Measurements from ENCODE around the gene RNF19B.

The RNF19B gene

DNA sequence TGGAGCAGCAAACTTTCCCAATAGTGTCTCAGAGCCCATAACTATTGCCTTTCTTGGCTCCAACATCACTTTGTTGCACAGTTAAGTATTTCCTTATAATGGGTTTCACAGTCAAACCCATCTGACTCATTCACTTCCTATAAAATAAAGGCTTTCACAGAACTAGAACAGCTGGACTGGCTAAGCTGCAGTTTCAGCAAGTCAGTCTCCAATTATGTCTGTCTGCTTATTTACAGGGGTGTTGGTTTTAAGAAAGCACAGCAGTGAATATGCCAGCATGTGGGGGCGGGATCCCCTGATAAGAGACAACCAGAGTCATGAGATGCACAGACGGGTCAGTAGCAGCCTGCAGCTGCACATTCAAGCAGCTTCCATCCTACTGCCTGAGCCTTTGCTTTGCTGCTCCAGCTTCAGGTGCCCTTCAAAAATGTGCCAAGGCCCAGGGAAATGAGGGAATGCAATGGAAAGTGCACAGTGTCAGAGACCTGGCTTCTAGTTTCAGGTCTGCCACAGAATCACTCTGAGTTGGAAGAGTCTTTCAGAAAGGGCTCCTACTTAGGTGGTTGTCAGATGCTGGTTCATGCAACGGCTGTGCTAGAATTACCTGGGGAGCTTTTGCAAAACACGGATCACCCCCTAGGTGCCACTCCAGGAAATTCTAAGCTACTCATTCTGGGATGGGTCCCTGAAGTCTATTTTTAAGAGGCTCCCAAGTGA is 24.8 kb downstream of the RNF19B start:
- no peaks in the 10 kb centered on the region for H3K9me3 Mint-ChIP-seq
- H3K27me3 Mint-ChIP-seq (ENCODE audit: low read depth, poor library complexity) = peaks cover 3% of the 10 kb centered on the region
- peaks cover 65% of the 10 kb centered on the region for H3K36me3 Mint-ChIP-seq (ENCODE audit: low read depth)
- no peak overlapping the region for H3K27ac Mint-ChIP-seq
- no peak overlapping the region for H3K4me3 Mint-ChIP-seq
- no peak for DNase-seq
- no peaks in the 10 kb centered on the region for H3K4me1 Mint-ChIP-seq
- TF ChIP-seq, protein P1, sequence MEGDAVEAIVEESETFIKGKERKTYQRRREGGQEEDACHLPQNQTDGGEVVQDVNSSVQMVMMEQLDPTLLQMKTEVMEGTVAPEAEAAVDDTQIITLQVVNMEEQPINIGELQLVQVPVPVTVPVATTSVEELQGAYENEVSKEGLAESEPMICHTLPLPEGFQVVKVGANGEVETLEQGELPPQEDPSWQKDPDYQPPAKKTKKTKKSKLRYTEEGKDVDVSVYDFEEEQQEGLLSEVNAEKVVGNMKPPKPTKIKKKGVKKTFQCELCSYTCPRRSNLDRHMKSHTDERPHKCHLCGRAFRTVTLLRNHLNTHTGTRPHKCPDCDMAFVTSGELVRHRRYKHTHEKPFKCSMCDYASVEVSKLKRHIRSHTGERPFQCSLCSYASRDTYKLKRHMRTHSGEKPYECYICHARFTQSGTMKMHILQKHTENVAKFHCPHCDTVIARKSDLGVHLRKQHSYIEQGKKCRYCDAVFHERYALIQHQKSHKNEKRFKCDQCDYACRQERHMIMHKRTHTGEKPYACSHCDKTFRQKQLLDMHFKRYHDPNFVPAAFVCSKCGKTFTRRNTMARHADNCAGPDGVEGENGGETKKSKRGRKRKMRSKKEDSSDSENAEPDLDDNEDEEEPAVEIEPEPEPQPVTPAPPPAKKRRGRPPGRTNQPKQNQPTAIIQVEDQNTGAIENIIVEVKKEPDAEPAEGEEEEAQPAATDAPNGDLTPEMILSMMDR (IDR thresholded peaks at IDR 0.05) = no peak

DNA sequence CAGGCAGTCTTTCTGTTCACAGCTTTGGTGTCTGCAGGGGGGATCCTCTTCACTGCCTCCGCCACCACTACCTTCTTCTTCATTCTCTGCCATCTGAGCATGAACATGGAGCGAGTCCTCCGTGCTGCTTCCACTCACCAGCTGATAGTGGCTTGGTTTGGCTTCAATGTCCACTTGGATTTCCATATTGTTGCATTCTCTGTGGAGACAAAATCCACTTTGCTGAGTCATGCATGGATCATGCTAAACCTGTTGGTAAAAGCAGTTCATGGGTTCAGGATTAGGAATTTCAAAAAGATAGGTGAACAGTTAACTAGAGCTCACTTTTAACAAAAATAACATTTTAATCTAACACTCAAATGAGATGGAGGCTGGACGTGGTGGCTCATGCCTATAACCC is 27.5 kb downstream of the RNF19B start:
- H3K27ac Mint-ChIP-seq = no peak overlapping the region
- TF ChIP-seq, protein P1 (IDR thresholded peaks at IDR 0.05) = no peak
- no peak for DNase-seq
- H3K4me1 Mint-ChIP-seq = peaks cover 6% of the 10 kb centered on the region
- peaks cover 42% of the 10 kb centered on the region for H3K36me3 Mint-ChIP-seq (ENCODE audit: low read depth)
- no peaks in the 10 kb centered on the region for H3K9me3 Mint-ChIP-seq
- no peak overlapping the region for H3K4me3 Mint-ChIP-seq
- H3K27me3 Mint-ChIP-seq (ENCODE audit: low read depth, poor library complexity) = no peaks in the 10 kb centered on the region

DNA sequence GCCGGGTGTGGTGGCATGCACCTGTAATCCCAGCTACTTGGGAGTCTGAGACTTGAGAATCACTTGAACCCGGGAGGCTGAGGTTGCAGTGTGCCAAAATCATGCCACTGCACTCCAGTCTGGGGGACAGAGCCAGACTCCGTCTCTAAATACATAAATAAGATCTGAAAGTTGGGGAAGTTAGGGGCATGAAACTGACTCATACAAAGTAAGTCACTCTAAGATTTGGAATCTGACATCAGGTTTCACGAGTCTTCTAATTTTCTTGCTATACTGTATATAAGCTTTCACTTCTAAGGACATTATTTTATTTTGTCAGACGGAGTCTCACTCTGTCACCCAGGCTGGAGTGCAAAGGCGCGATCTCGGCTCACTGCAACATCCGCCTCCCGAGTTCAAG is 30.1 kb downstream of the RNF19B start:
- no peaks in the 10 kb centered on the region for H3K9me3 Mint-ChIP-seq
- DNase-seq = no peak
- TF ChIP-seq, protein P1 (IDR thresholded peaks at IDR 0.05) = no peak

DNA sequence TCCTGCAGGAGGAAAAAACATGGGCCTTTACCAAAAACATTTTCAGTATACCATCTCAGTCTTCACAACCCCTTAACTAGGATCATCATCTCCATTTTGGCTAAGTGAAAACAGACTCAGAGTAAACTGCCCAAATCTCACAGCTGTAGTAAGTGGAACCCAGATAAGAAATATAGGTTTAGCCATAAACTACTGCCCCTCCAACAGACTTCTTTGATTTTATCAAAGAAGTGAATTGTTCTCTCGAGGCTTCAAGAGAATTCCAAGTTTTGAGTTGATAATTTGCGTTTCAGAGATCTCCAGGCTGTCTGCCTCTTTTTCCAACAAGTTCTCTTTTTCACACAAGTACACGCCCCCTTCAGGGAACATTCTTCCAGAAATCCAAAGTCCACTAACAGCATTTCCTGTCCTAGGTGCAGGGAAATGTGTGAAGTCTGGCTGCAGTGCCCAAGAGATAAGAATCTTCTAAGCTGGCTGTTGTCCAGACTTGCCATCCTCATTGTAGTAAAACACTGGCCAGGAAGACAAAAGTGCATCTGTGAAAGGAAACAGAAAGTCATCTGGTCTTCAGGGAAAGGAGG is 30.8 kb downstream of the RNF19B start:
- Mint-ChIP-seq H3K36me3 (ENCODE audit: low read depth) (peaks cover 30% of the 10 kb centered on the region), H3K27me3 (ENCODE audit: low read depth, poor library complexity) (no peaks in the 10 kb centered on the region), H3K4me1 (peaks cover 6% of the 10 kb centered on the region), H3K27ac (peak overlapping the region; percentile 93), H3K9me3 (no peaks in the 10 kb centered on the region), H3K4me3 (no peak overlapping the region)
- TF ChIP-seq, protein P1 (IDR thresholded peaks at IDR 0.05) = no peak
- DNase-seq = no peak

More for the DNA sequence above, 30.1 kb downstream of the RNF19B start:
- peaks cover 32% of the 10 kb centered on the region for H3K36me3 Mint-ChIP-seq (ENCODE audit: low read depth)
- H3K4me1 Mint-ChIP-seq = peaks cover 6% of the 10 kb centered on the region
- no peak overlapping the region for H3K27ac Mint-ChIP-seq
- no peaks in the 10 kb centered on the region for H3K27me3 Mint-ChIP-seq (ENCODE audit: low read depth, poor library complexity)
- H3K4me3 Mint-ChIP-seq = no peak overlapping the region

DNA sequence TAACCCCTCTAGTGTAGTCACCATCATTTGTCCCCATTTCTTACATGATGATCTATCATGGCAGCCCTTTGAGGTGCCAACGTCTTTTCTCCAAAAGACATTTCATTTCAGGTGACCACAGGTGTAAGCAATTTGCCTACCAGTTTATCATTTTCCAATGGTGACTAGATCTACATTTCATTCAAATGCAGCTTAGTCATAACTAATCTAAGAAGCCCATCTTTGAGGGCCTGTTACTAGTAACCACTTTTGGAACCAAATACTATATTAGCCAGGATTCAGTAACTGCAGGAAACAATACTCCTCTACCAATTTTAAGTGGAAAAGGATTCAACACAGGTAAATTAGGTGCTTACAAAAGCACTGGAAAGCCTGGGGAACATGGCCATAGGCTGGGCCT is 32.8 kb downstream of the RNF19B start:
- no peak overlapping the region for H3K27ac Mint-ChIP-seq
- H3K4me3 Mint-ChIP-seq = no peak overlapping the region
- H3K27me3 Mint-ChIP-seq (ENCODE audit: low read depth, poor library complexity) = peaks cover 4% of the 10 kb centered on the region
- H3K36me3 Mint-ChIP-seq (ENCODE audit: low read depth) = peaks cover 12% of the 10 kb centered on the region
- peaks cover 6% of the 10 kb centered on the region for H3K4me1 Mint-ChIP-seq
- peaks cover 7% of the 10 kb centered on the region for H3K9me3 Mint-ChIP-seq
- DNase-seq = no peak
- TF ChIP-seq, protein P1 (IDR thresholded peaks at IDR 0.05) = no peak

DNA sequence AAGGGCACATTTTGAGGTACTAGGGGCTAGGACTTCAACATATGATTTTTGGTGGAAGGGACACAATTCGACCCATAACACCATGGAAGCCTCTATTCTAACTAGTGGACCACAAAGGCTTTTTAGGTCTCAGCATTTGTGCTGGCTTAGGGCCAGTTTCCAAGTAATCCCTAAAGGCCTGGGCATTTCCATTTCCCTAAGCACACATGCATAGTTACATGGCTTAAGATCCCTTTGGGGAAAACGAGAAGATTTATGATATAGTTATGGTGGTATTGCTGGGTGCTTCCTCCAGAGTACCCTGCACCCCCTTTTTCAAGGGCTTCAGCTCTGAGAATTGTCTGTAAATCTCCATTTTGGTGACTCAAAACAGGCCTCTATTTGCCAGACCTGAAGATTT is 35.2 kb downstream of the RNF19B start:
- H3K27ac Mint-ChIP-seq = no peak overlapping the region
- TF ChIP-seq, protein P1 (IDR thresholded peaks at IDR 0.05) = no peak

More for the DNA sequence above, 35.2 kb downstream of the RNF19B start:
- Mint-ChIP-seq H3K9me3 (peaks cover 7% of the 10 kb centered on the region), H3K36me3 (ENCODE audit: low read depth) (no peaks in the 10 kb centered on the region), H3K4me1 (peaks cover 30% of the 10 kb centered on the region), H3K27me3 (ENCODE audit: low read depth, poor library complexity) (peaks cover 16% of the 10 kb centered on the region), H3K4me3 (no peak overlapping the region)
- DNase-seq = no peak
